Measurements from ENCODE around the gene ADM2. TPM values are rescaled to one million over a fixed set of nuclear protein-coding genes. Genes with fewer than 3 reads are reported as not detected.
"Not testable (repeated sequence)": the region's sequence is repeated elsewhere in the genome, so short reads cannot be mapped to it uniquely, and the experiment has no call there.

The ADM2 gene
- total RNA-seq, 1 experiment from 2014 or later, result 10.9 TPM

DNA sequence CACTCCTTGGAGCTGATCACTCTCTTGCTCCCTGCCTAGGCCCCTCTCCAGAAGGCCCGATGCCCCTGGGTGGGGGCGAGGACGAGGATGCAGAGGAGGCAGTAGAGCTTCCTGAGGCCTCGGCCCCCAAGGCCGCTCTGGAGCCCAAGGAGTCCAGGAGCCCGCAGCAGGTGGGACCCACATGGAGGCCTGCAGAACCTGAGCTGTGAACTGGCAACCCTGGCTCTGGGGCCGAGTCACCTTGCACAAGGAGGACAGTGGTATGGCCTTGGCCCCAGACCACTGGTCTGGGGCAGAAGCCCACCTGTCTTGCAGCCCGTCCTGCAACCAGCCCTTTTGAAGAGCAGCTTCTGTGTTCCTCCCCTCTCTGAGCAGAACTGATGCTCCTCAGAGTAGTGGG lies 37.8 kb downstream of the ADM2 start:
- no peak for DNase-seq (ENCODE audit: low spot score)
- Mint-ChIP-seq H3K27me3 (ENCODE audit: low read depth) (no peaks in the 10 kb centered on the region), H3K4me1 (no peaks in the 10 kb centered on the region), H3K27ac (no peak overlapping the region), H3K9me3 (no peaks in the 10 kb centered on the region), H3K4me3 (no peak overlapping the region), H3K36me3 (peaks cover 15% of the 10 kb centered on the region)
- no peak for ATAC-seq
- POLR2A ChIA-PET, result no interaction called here
- CTCF ChIA-PET, result interaction anchor here (0.9 to 1.3 kb wide), 2 partner anchors 16 to 44 kb away, joined by 3 read pairs; partner anchors contain the start of gene SYCE3
- TF ChIP-seq ZMAT4 (CRISPR knock-in tag; IDR thresholded peaks at IDR 0.05), result no peak
- TF ChIP-seq CREM (CRISPR knock-in tag; IDR thresholded peaks at IDR 0.05), result no peak
- no peak for TF ChIP-seq SMAD4 (CRISPR knock-in tag; IDR thresholded peaks at IDR 0.05)
- no peak for TF ChIP-seq FOXP1 (CRISPR knock-in tag; IDR thresholded peaks at IDR 0.05; ENCODE audit: borderline replicate concordance)
- no peak for TF ChIP-seq ZBTB21 (CRISPR knock-in tag; IDR thresholded peaks at IDR 0.05; ENCODE audit: borderline replicate concordance)
- TF ChIP-seq, protein P1, sequence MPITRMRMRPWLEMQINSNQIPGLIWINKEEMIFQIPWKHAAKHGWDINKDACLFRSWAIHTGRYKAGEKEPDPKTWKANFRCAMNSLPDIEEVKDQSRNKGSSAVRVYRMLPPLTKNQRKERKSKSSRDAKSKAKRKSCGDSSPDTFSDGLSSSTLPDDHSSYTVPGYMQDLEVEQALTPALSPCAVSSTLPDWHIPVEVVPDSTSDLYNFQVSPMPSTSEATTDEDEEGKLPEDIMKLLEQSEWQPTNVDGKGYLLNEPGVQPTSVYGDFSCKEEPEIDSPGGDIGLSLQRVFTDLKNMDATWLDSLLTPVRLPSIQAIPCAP (CRISPR knock-in tag; IDR thresholded peaks at IDR 0.05), result no peak
- no peak for TF ChIP-seq ZNF425 (CRISPR knock-in tag; conservative IDR thresholded peaks at IDR 0.05)
- TF ChIP-seq, protein P2, sequence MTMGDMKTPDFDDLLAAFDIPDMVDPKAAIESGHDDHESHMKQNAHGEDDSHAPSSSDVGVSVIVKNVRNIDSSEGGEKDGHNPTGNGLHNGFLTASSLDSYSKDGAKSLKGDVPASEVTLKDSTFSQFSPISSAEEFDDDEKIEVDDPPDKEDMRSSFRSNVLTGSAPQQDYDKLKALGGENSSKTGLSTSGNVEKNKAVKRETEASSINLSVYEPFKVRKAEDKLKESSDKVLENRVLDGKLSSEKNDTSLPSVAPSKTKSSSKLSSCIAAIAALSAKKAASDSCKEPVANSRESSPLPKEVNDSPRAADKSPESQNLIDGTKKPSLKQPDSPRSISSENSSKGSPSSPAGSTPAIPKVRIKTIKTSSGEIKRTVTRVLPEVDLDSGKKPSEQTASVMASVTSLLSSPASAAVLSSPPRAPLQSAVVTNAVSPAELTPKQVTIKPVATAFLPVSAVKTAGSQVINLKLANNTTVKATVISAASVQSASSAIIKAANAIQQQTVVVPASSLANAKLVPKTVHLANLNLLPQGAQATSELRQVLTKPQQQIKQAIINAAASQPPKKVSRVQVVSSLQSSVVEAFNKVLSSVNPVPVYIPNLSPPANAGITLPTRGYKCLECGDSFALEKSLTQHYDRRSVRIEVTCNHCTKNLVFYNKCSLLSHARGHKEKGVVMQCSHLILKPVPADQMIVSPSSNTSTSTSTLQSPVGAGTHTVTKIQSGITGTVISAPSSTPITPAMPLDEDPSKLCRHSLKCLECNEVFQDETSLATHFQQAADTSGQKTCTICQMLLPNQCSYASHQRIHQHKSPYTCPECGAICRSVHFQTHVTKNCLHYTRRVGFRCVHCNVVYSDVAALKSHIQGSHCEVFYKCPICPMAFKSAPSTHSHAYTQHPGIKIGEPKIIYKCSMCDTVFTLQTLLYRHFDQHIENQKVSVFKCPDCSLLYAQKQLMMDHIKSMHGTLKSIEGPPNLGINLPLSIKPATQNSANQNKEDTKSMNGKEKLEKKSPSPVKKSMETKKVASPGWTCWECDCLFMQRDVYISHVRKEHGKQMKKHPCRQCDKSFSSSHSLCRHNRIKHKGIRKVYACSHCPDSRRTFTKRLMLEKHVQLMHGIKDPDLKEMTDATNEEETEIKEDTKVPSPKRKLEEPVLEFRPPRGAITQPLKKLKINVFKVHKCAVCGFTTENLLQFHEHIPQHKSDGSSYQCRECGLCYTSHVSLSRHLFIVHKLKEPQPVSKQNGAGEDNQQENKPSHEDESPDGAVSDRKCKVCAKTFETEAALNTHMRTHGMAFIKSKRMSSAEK (CRISPR knock-in tag; IDR thresholded peaks at IDR 0.05; ENCODE audit: borderline replicate concordance), result no peak

DNA sequence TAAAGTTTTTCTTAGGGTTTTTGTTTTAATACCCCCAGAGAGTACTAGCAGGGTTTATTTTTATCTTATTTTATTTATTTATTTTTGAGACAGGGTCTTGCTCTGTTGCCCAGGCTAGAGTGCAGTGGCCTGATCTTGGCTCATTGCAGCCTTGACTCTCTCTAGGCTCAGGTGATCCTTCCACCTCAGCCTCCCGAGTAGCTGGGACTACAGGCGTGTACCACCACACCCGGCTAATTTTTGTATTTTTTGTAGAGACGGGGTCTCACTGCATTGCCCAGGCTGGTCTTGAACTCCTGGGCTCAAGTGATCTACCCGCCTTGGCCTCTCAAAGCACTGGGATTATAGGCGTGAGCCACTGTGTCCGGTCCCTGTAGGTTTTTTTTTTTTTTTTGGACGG lies 38.8 kb downstream of the ADM2 start:
- H3K36me3 Mint-ChIP-seq; CTCF ChIA-PET; H3K9me3 Mint-ChIP-seq; ATAC-seq; DNase-seq (ENCODE audit: low spot score); POLR2A ChIA-PET; H3K27me3 Mint-ChIP-seq (ENCODE audit: low read depth); H3K4me1 Mint-ChIP-seq; H3K4me3 Mint-ChIP-seq; H3K27ac Mint-ChIP-seq: not testable (repeated sequence)
- 0 out of 2 replicates have a peak, but pooled peaks have one; percentile 9 for TF ChIP-seq ZNF121 (CRISPR knock-in tag; IDR thresholded peaks at IDR 0.05)

GRCh38 chr22:50520826-50521453 lies 39.6 kb downstream of the ADM2 start:
- peaks cover 6% of the 10 kb centered on the region for H3K4me1 Mint-ChIP-seq
- DNase-seq (ENCODE audit: low spot score) (no peak), ATAC-seq (no peak)
- H3K27ac Mint-ChIP-seq, result no peak overlapping the region
- CTCF ChIA-PET, result no interaction called here
- no peaks in the 10 kb centered on the region for H3K9me3 Mint-ChIP-seq
- peaks cover 10% of the 10 kb centered on the region for H3K36me3 Mint-ChIP-seq
- no peaks in the 10 kb centered on the region for H3K27me3 Mint-ChIP-seq (ENCODE audit: low read depth)
- POLR2A ChIA-PET, result no interaction called here
- H3K4me3 Mint-ChIP-seq, result no peak overlapping the region
- TF ChIP-seq ATF2 (CRISPR knock-in tag; IDR thresholded peaks at IDR 0.05; ENCODE audit: borderline replicate concordance, low read depth) (no peak), CBFB (CRISPR knock-in tag; IDR thresholded peaks at IDR 0.05; ENCODE audit: low read depth) (no peak), ZNF138 (CRISPR knock-in tag; conservative IDR thresholded peaks at IDR 0.05) (no peak), MXD4 (CRISPR knock-in tag; IDR thresholded peaks at IDR 0.05; ENCODE audit: borderline replicate concordance) (no peak), JUN (CRISPR knock-in tag; IDR thresholded peaks at IDR 0.05) (no peak), NFATC4 (CRISPR knock-in tag; IDR thresholded peaks at IDR 0.05) (no peak), ZMAT4 (CRISPR knock-in tag; IDR thresholded peaks at IDR 0.05) (no peak), ELF4 (CRISPR knock-in tag; IDR thresholded peaks at IDR 0.05; ENCODE audit: low read depth) (no peak), EMX1 (CRISPR knock-in tag; IDR thresholded peaks at IDR 0.05) (no peak), NR2C2 (CRISPR knock-in tag; IDR thresholded peaks at IDR 0.05) (no peak), ZNF416 (CRISPR knock-in tag; IDR thresholded peaks at IDR 0.05) (no peak), PRRX2 (CRISPR knock-in tag; IDR thresholded peaks at IDR 0.05) (no peak), SMAD4 (CRISPR knock-in tag; IDR thresholded peaks at IDR 0.05) (no peak), ZBTB21 (CRISPR knock-in tag; IDR thresholded peaks at IDR 0.05; ENCODE audit: borderline replicate concordance) (no peak)
- TF ChIP-seq, protein P3, sequence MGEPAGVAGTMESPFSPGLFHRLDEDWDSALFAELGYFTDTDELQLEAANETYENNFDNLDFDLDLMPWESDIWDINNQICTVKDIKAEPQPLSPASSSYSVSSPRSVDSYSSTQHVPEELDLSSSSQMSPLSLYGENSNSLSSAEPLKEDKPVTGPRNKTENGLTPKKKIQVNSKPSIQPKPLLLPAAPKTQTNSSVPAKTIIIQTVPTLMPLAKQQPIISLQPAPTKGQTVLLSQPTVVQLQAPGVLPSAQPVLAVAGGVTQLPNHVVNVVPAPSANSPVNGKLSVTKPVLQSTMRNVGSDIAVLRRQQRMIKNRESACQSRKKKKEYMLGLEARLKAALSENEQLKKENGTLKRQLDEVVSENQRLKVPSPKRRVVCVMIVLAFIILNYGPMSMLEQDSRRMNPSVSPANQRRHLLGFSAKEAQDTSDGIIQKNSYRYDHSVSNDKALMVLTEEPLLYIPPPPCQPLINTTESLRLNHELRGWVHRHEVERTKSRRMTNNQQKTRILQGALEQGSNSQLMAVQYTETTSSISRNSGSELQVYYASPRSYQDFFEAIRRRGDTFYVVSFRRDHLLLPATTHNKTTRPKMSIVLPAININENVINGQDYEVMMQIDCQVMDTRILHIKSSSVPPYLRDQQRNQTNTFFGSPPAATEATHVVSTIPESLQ (CRISPR knock-in tag; IDR thresholded peaks at IDR 0.05), result no peak
